Hepatocyte (in vitro differentiated cells): ENCODE results near the gene PLEKHA6.

Experiments
- CTCF ChIP-seq: fragments of 200-600 bp; sonication (generic); IDR thresholded peaks from 2 replicates; pipeline ENCODE4 v1.5.1; 2016; ENCODE audit warnings: antibody characterized with exemption, mild to moderate bottlenecking; ENCODE audit not compliant: poor library complexity
- EZH2 ChIP-seq: fragments of 200-600 bp; sonication (generic); IDR thresholded peaks from 2 replicates; pipeline ENCODE4 v1.6.1; 2016; ENCODE audit warnings: antibody characterized with exemption, mild to moderate bottlenecking, borderline replicate concordance
- EZH2phosphoT487 ChIP-seq: fragments of 200-600 bp; sonication (generic); IDR thresholded peaks from one replicate; pipeline ENCODE4 v1.6.1; 2018; ENCODE audit warnings: antibody characterized with exemption, mild to moderate bottlenecking, low read depth, moderate library complexity; ENCODE audit not compliant: unreplicated experiment, severe bottlenecking

GRCh38 chr1:204178487-204179281 lies 181.0 kb downstream of the PLEKHA6 start:
- TF ChIP-seq CTCF, result no peak
- TF ChIP-seq EZH2phosphoT487, result no peak
- no peak for TF ChIP-seq EZH2
